Amniotic epithelial cell (primary cell): ENCODE results near the gene STARD10.
A peak's percentile ranks its signal among the peaks of the same experiment; 100 is the strongest.

Source experiments
- DNase-seq: peaks from one replicate; pipeline ENCODE4 v3.0.0-alpha.2; 2010; ENCODE audit warnings: low read depth

STARD10 gene

GRCh38 chr11:72826191-72826941, 32.5 kb upstream of the STARD10 start:
- DNase-seq = no peak

- DNase-seq = no peak
These were observed 31.8 kb upstream of the STARD10 start for GRCh38 chr11:72825661-72826060.

- no peak for DNase-seq
These were observed 31.1 kb upstream of the STARD10 start for GRCh38 chr11:72824811-72825505.

GRCh38 chr11:72824020-72824419, 30.2 kb upstream of the STARD10 start:
- DNase-seq = no peak

- no peak for DNase-seq
These were observed 29.4 kb upstream of the STARD10 start for GRCh38 chr11:72823105-72823804.

GRCh38 chr11:72821920-72822799, 28.3 kb upstream of the STARD10 start:
- DNase-seq = peak; percentile 81

- no peak for DNase-seq
These were observed 27.5 kb upstream of the STARD10 start for GRCh38 chr11:72821221-72821919.

- DNase-seq = no peak
These were observed 26.7 kb upstream of the STARD10 start for GRCh38 chr11:72820439-72821139.

- peak; percentile 28 for DNase-seq
These were observed 25.1 kb upstream of the STARD10 start for GRCh38 chr11:72818971-72819370.

- no peak for DNase-seq
These were observed 24.1 kb upstream of the STARD10 start for GRCh38 chr11:72817966-72818365.

GRCh38 chr11:72816404-72816990, 22.6 kb upstream of the STARD10 start:
- peak; percentile 25 for DNase-seq

- DNase-seq = no peak
These were observed 21.3 kb upstream of the STARD10 start for GRCh38 chr11:72815110-72815618.

GRCh38 chr11:72814286-72815109, 20.7 kb upstream of the STARD10 start, which contains the start of gene ATG16L2:
Gene ATG16L2 (plus strand): TSS chr11:72814411. CDS start chr11:72814446, 35 bp downstream.
- DNase-seq = peak; percentile 70

- peak; percentile 64 for DNase-seq
These were observed 20.0 kb upstream of the STARD10 start for GRCh38 chr11:72813740-72814285.

GRCh38 chr11:72812967-72813739, 19.3 kb upstream of the STARD10 start:
- peak; percentile 52 for DNase-seq

GRCh38 chr11:72812604-72812966, 18.7 kb upstream of the STARD10 start:
- DNase-seq = no peak

GRCh38 chr11:72811686-72812085, 17.8 kb upstream of the STARD10 start:
- peak; percentile 39 for DNase-seq

- DNase-seq = peak; percentile 33
These were observed 14.5 kb upstream of the STARD10 start for GRCh38 chr11:72808331-72808798.
